HL-60 (cell line): ENCODE results near the gene KDM2B. TPM values are rescaled to one million over a fixed set of nuclear protein-coding genes. Genes with fewer than 3 reads are reported as not detected.

Experiments
- DNase-seq, 2 experiments: peaks; one replicate each; pipeline ENCODE4 v3.0.0-alpha.2; 2010 to 2020; ENCODE audit warnings: low read depth in 1 of 2, low spot score in 1 of 2
- H3K27ac ChIP-seq: fragments of 250-450 bp; sonication (Bioruptor Pico); replicated peaks from 2 replicates; pipeline ENCODE4 v1.5.1; 2020; ENCODE audit warnings: mild to moderate bottlenecking, moderate library complexity
- H3K27me3 ChIP-seq: fragments of 250-450 bp; sonication (Bioruptor Pico); 2 replicates; pipeline ENCODE4 v1.5.1; 2021; ENCODE audit warnings: mild to moderate bottlenecking, moderate library complexity; ENCODE audit not compliant: insufficient read depth, poor library complexity, severe bottlenecking
- H3K4me3 ChIP-seq: replicated peaks from 2 replicates; pipeline ENCODE4 v1.5.1; 2011; ENCODE audit warnings: mild to moderate bottlenecking, control low read depth, low read length; ENCODE audit not compliant: insufficient read depth
- REST ChIP-seq: IDR thresholded peaks from 2 replicates; pipeline ENCODE4 v1.6.1; 2012; ENCODE audit warnings: low read depth; ENCODE audit not compliant: insufficient replicate concordance
- microRNA-seq: library from miRNA; unstranded; fragments of <30 nt; microRNA quantifications from one replicate; pipeline ENCODE4, GENCODE V29; 2018

KDM2B gene

DNA sequence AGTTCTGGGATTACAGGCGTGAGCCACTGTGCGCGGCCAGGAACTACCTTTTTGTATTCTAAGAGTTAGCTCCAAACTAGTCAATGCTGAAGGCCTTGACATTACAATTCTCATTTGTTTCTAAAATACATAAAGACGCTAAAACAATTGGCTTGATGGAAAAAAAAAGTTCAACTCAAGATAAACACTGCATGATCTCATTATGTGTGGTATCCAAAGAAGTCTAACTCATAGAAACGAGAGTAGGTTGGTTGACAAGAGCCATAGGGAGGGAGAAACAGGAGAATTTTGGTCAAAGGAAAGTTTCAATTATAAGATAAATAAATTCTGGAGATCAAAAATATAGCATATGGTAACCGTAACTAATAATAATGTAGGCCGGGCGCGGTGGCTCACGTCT, 200.9 kb downstream of the KDM2B start:
- no peak for TF ChIP-seq REST
- Histone ChIP-seq H3K27me3 (no peaks in the 10 kb centered on the region), H3K4me3 (no peak overlapping the region), H3K27ac (no peak overlapping the region)
- no peak for DNase-seq

Small RNA genes within 50 kb of the gene (microRNA-seq; reads per million reads assigned to microRNA genes)
- not detected for gene MIR7107
